ENCODE measurements around the gene TUBG2. TPM values are rescaled to one million over a fixed set of nuclear protein-coding genes. Genes with fewer than 3 reads are reported as not detected.

TUBG2 gene
- total RNA-seq: 12.9 TPM in 2 replicates

DNA sequence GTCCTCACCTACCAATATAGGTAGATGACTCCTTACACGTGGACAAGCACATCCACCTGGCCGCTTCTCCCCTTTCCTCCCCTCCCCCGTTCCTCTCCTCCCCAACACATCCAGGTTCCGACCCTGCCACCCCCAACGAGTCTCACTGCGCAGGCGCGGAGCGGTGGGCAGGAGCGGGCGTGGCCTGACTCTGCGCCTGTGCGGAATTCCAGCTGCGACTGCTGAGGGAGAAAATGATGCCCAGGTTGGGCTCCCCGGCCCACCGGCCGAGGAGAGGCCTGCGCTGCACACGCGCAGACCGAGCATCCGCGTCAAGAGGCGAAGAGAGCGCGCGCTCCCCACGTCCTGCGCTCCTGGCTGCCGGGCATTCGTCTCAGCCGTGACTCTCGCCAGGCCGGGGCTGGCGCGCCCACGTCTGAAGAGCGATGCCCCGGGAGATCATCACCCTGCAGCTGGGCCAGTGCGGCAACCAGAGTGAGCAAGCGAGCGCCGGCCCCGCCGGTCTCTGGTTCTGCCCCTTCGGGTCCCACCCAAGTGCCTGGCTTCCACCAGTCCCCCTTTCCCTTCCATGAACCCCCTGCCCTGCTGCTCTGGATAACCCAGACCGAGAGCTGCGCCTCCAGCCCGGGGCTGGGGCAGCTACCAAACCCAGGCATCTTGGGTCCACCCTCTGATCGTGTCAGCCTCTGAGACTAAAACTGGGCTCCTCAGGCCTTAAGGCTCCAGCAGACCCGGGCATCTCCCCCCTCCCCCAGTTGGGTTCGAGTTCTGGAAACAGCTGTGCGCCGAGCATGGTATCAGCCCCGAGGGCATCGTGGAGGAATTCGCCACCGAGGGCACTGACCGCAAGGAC, at the start of gene TUBG2:
Gene TUBG2, plus strand, starts transcription at position 206 of the 853 bp plus-strand sequence. Its CDS starts 220 bp downstream, at position 426.

DNA sequence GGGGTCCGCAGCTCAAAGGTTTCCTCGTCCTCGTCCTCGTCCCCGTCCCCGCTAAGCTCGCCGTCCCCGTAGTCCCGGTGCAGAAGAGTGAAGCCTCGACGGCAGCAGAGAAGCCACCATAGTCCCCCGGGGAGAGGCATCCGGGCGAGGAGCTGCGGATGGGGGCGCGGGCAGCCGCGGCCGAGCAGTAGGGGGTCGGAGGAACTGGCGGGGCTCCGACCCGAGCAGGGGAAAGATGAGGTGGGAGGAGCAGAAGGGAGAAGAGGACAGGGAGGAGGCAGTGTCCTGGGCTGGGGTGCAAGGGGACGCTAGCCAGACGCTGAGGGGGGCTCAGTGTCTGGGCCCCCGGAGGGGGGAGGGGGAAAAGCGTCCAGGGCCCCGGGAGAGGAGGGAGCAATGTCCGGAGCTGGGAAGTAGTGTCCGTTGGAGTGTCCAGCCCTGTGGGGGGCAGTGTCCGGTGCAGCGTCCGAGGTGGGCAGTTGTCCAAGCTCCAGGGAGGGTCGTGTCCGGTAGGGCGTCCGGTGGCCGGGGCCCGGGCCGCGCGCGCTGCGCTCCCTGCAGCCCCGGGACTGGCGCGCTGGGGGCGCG, 17.4 kb downstream of the TUBG2 start, which contains the start of gene PLEKHH3:
Gene PLEKHH3, minus strand, starts transcription at position 571 of the 588 bp plus-strand sequence. Its CDS starts 431 bp downstream, at position 140.

DNA sequence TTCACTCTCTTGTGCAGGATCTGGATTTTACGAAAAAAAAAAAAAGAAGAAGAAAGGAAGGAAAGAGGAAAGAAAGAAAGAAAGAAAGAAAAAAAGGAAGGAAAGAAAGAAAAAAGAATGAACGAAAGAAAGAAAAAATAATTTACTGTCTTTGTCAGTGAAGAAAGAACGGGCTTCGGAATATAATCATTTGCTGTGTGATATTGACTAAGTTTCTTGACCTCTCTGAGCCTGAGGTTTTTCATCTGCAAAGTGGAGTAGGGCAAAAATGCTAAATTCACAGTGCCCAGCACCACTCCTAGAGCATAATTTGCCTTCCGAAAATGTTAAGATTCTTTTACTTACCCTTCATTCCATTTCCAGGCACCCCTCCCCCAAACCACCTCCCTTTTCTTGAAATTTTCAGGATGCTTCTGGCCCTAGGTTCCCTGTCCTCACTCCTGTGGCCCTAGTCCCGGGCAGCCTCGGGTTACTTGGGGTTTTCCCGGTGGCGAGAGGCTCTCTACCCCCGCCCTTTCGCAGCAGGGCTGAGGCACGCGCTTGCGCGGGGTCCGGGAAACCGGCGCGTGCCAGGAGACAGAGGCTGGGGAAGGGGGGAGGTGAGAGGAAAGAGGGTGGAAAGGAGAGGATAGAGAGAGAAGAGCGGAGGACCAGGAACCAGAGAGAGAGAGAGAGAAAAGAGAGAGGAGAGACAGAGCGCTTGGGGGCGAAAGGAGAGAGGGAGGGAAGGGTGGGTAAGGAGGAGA, 23.1 kb downstream of the TUBG2 start, which contains the start of gene CNTNAP1:
Gene CNTNAP1, plus strand, starts transcription at position 556 of the 746 bp plus-strand sequence. CDS start 299 bp downstream, outside the sequence.

Small RNA genes within 50 kb of the gene (small RNA-seq; reads per million reads assigned to genes)
- not detected for gene MIR6780A

Other genes with a start within 250 kb of the TUBG2 start
- gene CAVIN1, start 236.0 kb upstream of the TUBG2 start, total RNA-seq: 515 and 628 TPM in 2 replicates
- gene ATP6V0A1, start 200.4 kb upstream of the TUBG2 start, total RNA-seq: 59.9 and 60.8 TPM in 2 replicates
- 25.4 and 29.1 TPM in 2 replicates for gene NAGLU, start 123.0 kb upstream of the TUBG2 start, total RNA-seq
- gene HSD17B1, start 106.4 kb upstream of the TUBG2 start, total RNA-seq: 1.5 and 4.3 TPM in 2 replicates
- gene COASY, start 97.1 kb upstream of the TUBG2 start, total RNA-seq: 16.9 and 26.0 TPM in 2 replicates
- 37.5 and 47.7 TPM in 2 replicates for gene MLX, start 92.2 kb upstream of the TUBG2 start, total RNA-seq
- gene PSMC3IP, start 81.6 kb upstream of the TUBG2 start, total RNA-seq: 5.1 and 8.0 TPM in 2 replicates
- gene RETREG3, start 49.9 kb upstream of the TUBG2 start, total RNA-seq: 41.5 and 53.2 TPM in 2 replicates
- gene TUBG1, start 49.6 kb upstream of the TUBG2 start, total RNA-seq: 55.9 and 60.2 TPM in 2 replicates
- 11.8 and 12.9 TPM in 2 replicates for gene PLEKHH3, start 17.7 kb downstream of the TUBG2 start, total RNA-seq
- gene CCR10, start 22.6 kb downstream of the TUBG2 start, total RNA-seq: 2.2 and 3.9 TPM in 2 replicates
- 15.8 and 16.8 TPM in 2 replicates for gene CNTNAP1, start 23.2 kb downstream of the TUBG2 start, total RNA-seq
- 26.5 and 26.6 TPM in 2 replicates for gene EZH1, start 85.8 kb downstream of the TUBG2 start, total RNA-seq
- 0.73 TPM in 1 of 2 replicates, not detected in the other for gene RAMP2, start 101.9 kb downstream of the TUBG2 start, total RNA-seq
- gene VPS25, start 114.2 kb downstream of the TUBG2 start, total RNA-seq: 50.6 and 55.1 TPM in 2 replicates
- gene WNK4, start 121.3 kb downstream of the TUBG2 start, total RNA-seq: 0.59 TPM in 1 of 2 replicates, not detected in the other
- 54.0 and 61.0 TPM in 2 replicates for gene COA3, start 139.4 kb downstream of the TUBG2 start, total RNA-seq
- gene CNTD1, start 139.6 kb downstream of the TUBG2 start, total RNA-seq: not detected in 2 replicates
- gene BECN1, start 165.0 kb downstream of the TUBG2 start, total RNA-seq: 63.6 and 66.3 TPM in 2 replicates
- gene PSME3, start 174.1 kb downstream of the TUBG2 start, total RNA-seq: 101 and 117 TPM in 2 replicates
- 0.73 and 1.4 TPM in 2 replicates for gene AOC2, start 185.3 kb downstream of the TUBG2 start, total RNA-seq
- gene AOC3, start 191.9 kb downstream of the TUBG2 start, total RNA-seq: 0.20 and 0.37 TPM in 2 replicates
- not detected in 2 replicates for gene G6PC1, start 241.5 kb downstream of the TUBG2 start, total RNA-seq

Data from subcutaneous preadipocyte (primary cell).